ENCODE results near the gene SIL1. TPM values are rescaled to one million over a fixed set of nuclear protein-coding genes. Genes with fewer than 3 reads are reported as not detected.

The SIL1 gene
- polyA plus RNA-seq, 1 experiment, result 90.5 TPM

GRCh38 chr5:139068060-139068459, 130.1 kb downstream of the SIL1 start:
- CTCF ChIA-PET, result no interaction called here
- no peaks in the 10 kb centered on the region for H3K27me3 ChIP-seq (ENCODE audit: control insufficient read depth, insufficient read depth, low read length)
- no peak for TF ChIP-seq CTCF (IDR thresholded peaks at IDR 0.05; ENCODE audit: insufficient read depth, low read depth, low read length)
- no peak for DNase-seq (ENCODE audit: low read depth)
- POLR2A ChIA-PET, result no interaction called here
- no peaks in the 10 kb centered on the region for H3K36me3 ChIP-seq (ENCODE audit: control insufficient read depth, insufficient read depth, low read length)
- no peak overlapping the region for H3K4me3 ChIP-seq (ENCODE audit: low read depth, low read length)

GRCh38 chr5:139065306-139065705, 132.9 kb downstream of the SIL1 start:
- Histone ChIP-seq H3K4me3 (ENCODE audit: low read depth, low read length) (no peak overlapping the region), H3K36me3 (ENCODE audit: control insufficient read depth, insufficient read depth, low read length) (no peaks in the 10 kb centered on the region), H3K27me3 (ENCODE audit: control insufficient read depth, insufficient read depth, low read length) (no peaks in the 10 kb centered on the region)
- TF ChIP-seq CTCF (IDR thresholded peaks at IDR 0.05; ENCODE audit: insufficient read depth, low read depth, low read length), result no peak
- no peak for DNase-seq (ENCODE audit: low read depth)
- ChIA-PET POLR2A (no interaction called here), CTCF (no interaction called here)

- H3K27me3 ChIP-seq (ENCODE audit: control insufficient read depth, insufficient read depth, low read length), result no peaks in the 10 kb centered on the region
- no peak for DNase-seq (ENCODE audit: low read depth)
- no peaks in the 10 kb centered on the region for H3K36me3 ChIP-seq (ENCODE audit: control insufficient read depth, insufficient read depth, low read length)
- H3K4me3 ChIP-seq (ENCODE audit: low read depth, low read length), result no peak overlapping the region
- TF ChIP-seq CTCF (IDR thresholded peaks at IDR 0.05; ENCODE audit: insufficient read depth, low read depth, low read length), result no peak
- ChIA-PET POLR2A (no interaction called here), CTCF (no interaction called here)
Measured at GRCh38 chr5:139064613-139065012, 133.6 kb downstream of the SIL1 start.

GRCh38 chr5:139063664-139064054, 134.5 kb downstream of the SIL1 start:
- H3K27me3 ChIP-seq (ENCODE audit: control insufficient read depth, insufficient read depth, low read length), result no peaks in the 10 kb centered on the region
- no peak for TF ChIP-seq CTCF (IDR thresholded peaks at IDR 0.05; ENCODE audit: insufficient read depth, low read depth, low read length)
- DNase-seq (ENCODE audit: low read depth), result no peak
- ChIA-PET CTCF (interaction anchor here (1.2 kb wide), 1 partner anchor 230 kb away, joined by 3 read pairs; no protein-coding TSS in a partner anchor), POLR2A (interaction anchor here (0.5 kb wide), 1 partner anchor 37 kb away, joined by 3 read pairs; no protein-coding TSS in a partner anchor)
- no peaks in the 10 kb centered on the region for H3K36me3 ChIP-seq (ENCODE audit: control insufficient read depth, insufficient read depth, low read length)
- H3K4me3 ChIP-seq (ENCODE audit: low read depth, low read length), result no peak overlapping the region

- no peaks in the 10 kb centered on the region for H3K36me3 ChIP-seq (ENCODE audit: control insufficient read depth, insufficient read depth, low read length)
- no peak for TF ChIP-seq CTCF (IDR thresholded peaks at IDR 0.05; ENCODE audit: insufficient read depth, low read depth, low read length)
- CTCF ChIA-PET, result interaction anchor here (1.2 to 1.3 kb wide), 2 partner anchors 229 to 273 kb away, joined by 3 read pairs; no protein-coding TSS in a partner anchor
- DNase-seq (ENCODE audit: low read depth), result no peak
- H3K27me3 ChIP-seq (ENCODE audit: control insufficient read depth, insufficient read depth, low read length), result no peaks in the 10 kb centered on the region
- no peak overlapping the region for H3K4me3 ChIP-seq (ENCODE audit: low read depth, low read length)
- POLR2A ChIA-PET, result interaction anchor here (0.5 kb wide), 2 partner anchors 36 to 176 kb away, joined by 3 to 11 read pairs; no protein-coding TSS in a partner anchor
Measured at GRCh38 chr5:139062910-139063663, 135.1 kb downstream of the SIL1 start.

All from BJ (cell line).